ENCODE data around the gene EPHX1. TPM values are rescaled to one million over a fixed set of nuclear protein-coding genes. Genes with fewer than 3 reads are reported as not detected.
"Not testable (repeated sequence)": the region's sequence is repeated elsewhere in the genome, so short reads cannot be mapped to it uniquely, and the experiment has no call there.

The EPHX1 gene
- total RNA-seq, 4 donors from 2014 or later = 56.9 to 114 (median 90.6) TPM

DNA sequence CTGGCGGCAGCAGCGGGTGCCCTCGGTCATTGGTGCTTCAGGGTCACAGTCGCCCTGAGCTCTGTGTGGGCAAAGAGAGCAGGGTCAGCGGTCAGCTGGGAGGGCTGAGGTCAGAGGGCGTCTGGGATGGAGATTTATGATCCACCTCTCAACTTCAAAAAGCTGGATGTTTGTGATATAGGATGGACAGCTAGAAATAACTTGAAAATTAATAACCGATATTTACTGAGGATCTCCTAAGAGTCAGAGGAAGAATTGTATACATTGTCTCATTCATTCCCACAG, 77.0 kb downstream of the EPHX1 start:
- H3K27me3 ChIP-seq = no peaks in the 10 kb centered on the region
- H3K4me1 ChIP-seq = peaks cover 6 to 46% (median 15%) of the 10 kb centered on the region in 4 donors
- peak overlapping the region in 3 of 4 donors; percentile 24 to 51 (median 48) for H3K4me3 ChIP-seq
- TF ChIP-seq POLR2A (IDR thresholded peaks at IDR 0.05) (no peak), POLR2AphosphoS5 (IDR thresholded peaks at IDR 0.05) (no peak), EP300 (IDR thresholded peaks at IDR 0.05; ENCODE audit: low read depth) (no peak), CTCF (IDR thresholded peaks at IDR 0.05) (no peak)
- peak overlapping the region in 3 of 4 donors; percentile 82 to 98 (median 98) for H3K27ac ChIP-seq
- 41 to 43% methylated on average over 1 to 7 of the region's 7 CpGs for WGBS, 2 donors (ENCODE audit: low coverage in 1 of 2)
- in situ Hi-C loops (cut with MboI; ENCODE audit: low pct_ligation_motif_present in 1 of 4, low pct_unique_long_range_greater_than_20kb in 1 of 4, low sequenced_read_pairs in 3 of 4) (no loop called here), intact Hi-C loops (cut with DNase I; ENCODE audit: low total_unique reads) (no loop called here)
- no peaks in the 10 kb centered on the region for H3K36me3 ChIP-seq
- no peaks in the 10 kb centered on the region for H3K9me3 ChIP-seq
- no peak for DNase-seq

- H3K36me3 ChIP-seq; H3K9me3 ChIP-seq; intact Hi-C loops (cut with DNase I; ENCODE audit: low total_unique reads); in situ Hi-C loops (cut with MboI; ENCODE audit: low pct_ligation_motif_present in 1 of 4, low pct_unique_long_range_greater_than_20kb in 1 of 4, low sequenced_read_pairs in 3 of 4); DNase-seq; H3K27me3 ChIP-seq: not testable (repeated sequence)
- Histone ChIP-seq H3K27ac (peak overlapping the region; percentile 79 to 98 (median 90)), H3K4me1 (peaks cover 6 to 52% (median 15%) of the 10 kb centered on the region in 4 donors), H3K4me3 (peak overlapping the region in 3 of 4 donors; percentile 24 to 51 (median 48))
- WGBS, 2 donors (ENCODE audit: low coverage in 1 of 2) = 65% methylated on average over 10 of the region's 56 CpGs; no CpG with 5 or more reads in 1 of the 2 donors
Measured at GRCh38 chr1:225887554-225888288, 77.8 kb downstream of the EPHX1 start.

GRCh38 chr1:225888289-225888897, 78.5 kb downstream of the EPHX1 start:
- H3K9me3 ChIP-seq = no peaks in the 10 kb centered on the region
- peaks cover 3 to 49% (median 14%) of the 10 kb centered on the region in 4 donors for H3K4me1 ChIP-seq
- 43% methylated on average over 17 of the region's 18 CpGs; no CpG with 5 or more reads in 1 of the 2 donors for WGBS, 2 donors (ENCODE audit: low coverage in 1 of 2)
- no peak for TF ChIP-seq EP300 (IDR thresholded peaks at IDR 0.05; ENCODE audit: low read depth)
- no peak for TF ChIP-seq POLR2A (IDR thresholded peaks at IDR 0.05)
- no peak for TF ChIP-seq POLR2AphosphoS5 (IDR thresholded peaks at IDR 0.05)
- TF ChIP-seq CTCF (IDR thresholded peaks at IDR 0.05) = no peak
- H3K27me3 ChIP-seq = no peaks in the 10 kb centered on the region
- no peak for DNase-seq
- H3K4me3 ChIP-seq = peak overlapping the region in 3 of 4 donors; percentile 24 to 51 (median 48)
- intact Hi-C loops (cut with DNase I; ENCODE audit: low total_unique reads) (no loop called here), in situ Hi-C loops (cut with MboI; ENCODE audit: low pct_ligation_motif_present in 1 of 4, low pct_unique_long_range_greater_than_20kb in 1 of 4, low sequenced_read_pairs in 3 of 4) (no loop called here)
- no peaks in the 10 kb centered on the region for H3K36me3 ChIP-seq
- peak overlapping the region; percentile 79 to 98 (median 90) for H3K27ac ChIP-seq

- in situ Hi-C loops (cut with MboI; ENCODE audit: low pct_ligation_motif_present in 1 of 4, low pct_unique_long_range_greater_than_20kb in 1 of 4, low sequenced_read_pairs in 3 of 4) (no loop called here), intact Hi-C loops (cut with DNase I; ENCODE audit: low total_unique reads) (no loop called here)
- 37% methylated on average over 4 of the region's 11 CpGs; no CpG with 5 or more reads in 1 of the 2 donors for WGBS, 2 donors (ENCODE audit: low coverage in 1 of 2)
- Histone ChIP-seq H3K27ac (peak within 1 kb of the TSS; percentile 79 to 98 (median 90)), H3K9me3 (no peaks in the 10 kb centered on the region), H3K27me3 (no peaks in the 10 kb centered on the region), H3K36me3 (no peaks in the 10 kb centered on the region), H3K4me3 (peak within 1 kb of the TSS in 3 of 4 donors; percentile 24 to 51 (median 48)), H3K4me1 (peaks cover 3 to 43% (median 12%) of the 10 kb centered on the region in 4 donors)
- peak; percentile 73 for DNase-seq
- TF ChIP-seq EP300 (IDR thresholded peaks at IDR 0.05; ENCODE audit: low read depth) = no peak
- peak; percentile 76 to 92 (median 86) for TF ChIP-seq POLR2AphosphoS5 (IDR thresholded peaks at IDR 0.05)
- peak; percentile 87 for TF ChIP-seq POLR2A (IDR thresholded peaks at IDR 0.05)
- no peak for TF ChIP-seq CTCF (IDR thresholded peaks at IDR 0.05)
Measured at GRCh38 chr1:225888898-225889601, 79.1 kb downstream of the EPHX1 start, which contains the start of gene LEFTY1. Gene LEFTY1 (minus strand): TSS chr1:225889146. CDS start chr1:225889066, 80 bp downstream.

Measured in transverse colon (tissue), 4 donors.